Measurements from ENCODE around the gene TXNRD1. TPM values are rescaled to one million over a fixed set of nuclear protein-coding genes. Genes with fewer than 3 reads are reported as not detected.

Gene TXNRD1
- total RNA-seq, 1 donor from 2014 or later: 105 TPM

GRCh38 chr12:104247698-104248097, 32.1 kb downstream of the TXNRD1 start:
- Mint-ChIP-seq H3K27ac (ENCODE audit: unreplicated experiment) (no peak overlapping the region), H3K4me1 (ENCODE audit: unreplicated experiment) (no peaks in the 10 kb centered on the region), H3K36me3 (ENCODE audit: low read depth, unreplicated experiment) (no peaks in the 10 kb centered on the region), H3K27me3 (ENCODE audit: unreplicated experiment) (peaks cover 2% of the 10 kb centered on the region), H3K9me3 (ENCODE audit: unreplicated experiment) (no peaks in the 10 kb centered on the region), H3K4me3 (ENCODE audit: unreplicated experiment) (no peak overlapping the region)
- TF ChIP-seq, protein P1, sequence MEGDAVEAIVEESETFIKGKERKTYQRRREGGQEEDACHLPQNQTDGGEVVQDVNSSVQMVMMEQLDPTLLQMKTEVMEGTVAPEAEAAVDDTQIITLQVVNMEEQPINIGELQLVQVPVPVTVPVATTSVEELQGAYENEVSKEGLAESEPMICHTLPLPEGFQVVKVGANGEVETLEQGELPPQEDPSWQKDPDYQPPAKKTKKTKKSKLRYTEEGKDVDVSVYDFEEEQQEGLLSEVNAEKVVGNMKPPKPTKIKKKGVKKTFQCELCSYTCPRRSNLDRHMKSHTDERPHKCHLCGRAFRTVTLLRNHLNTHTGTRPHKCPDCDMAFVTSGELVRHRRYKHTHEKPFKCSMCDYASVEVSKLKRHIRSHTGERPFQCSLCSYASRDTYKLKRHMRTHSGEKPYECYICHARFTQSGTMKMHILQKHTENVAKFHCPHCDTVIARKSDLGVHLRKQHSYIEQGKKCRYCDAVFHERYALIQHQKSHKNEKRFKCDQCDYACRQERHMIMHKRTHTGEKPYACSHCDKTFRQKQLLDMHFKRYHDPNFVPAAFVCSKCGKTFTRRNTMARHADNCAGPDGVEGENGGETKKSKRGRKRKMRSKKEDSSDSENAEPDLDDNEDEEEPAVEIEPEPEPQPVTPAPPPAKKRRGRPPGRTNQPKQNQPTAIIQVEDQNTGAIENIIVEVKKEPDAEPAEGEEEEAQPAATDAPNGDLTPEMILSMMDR (IDR thresholded peaks at IDR 0.05; ENCODE audit: unreplicated experiment): no peak
- DNase-seq (ENCODE audit: low spot score): no peak

- Mint-ChIP-seq H3K4me1 (ENCODE audit: unreplicated experiment) (no peaks in the 10 kb centered on the region), H3K4me3 (ENCODE audit: unreplicated experiment) (no peak overlapping the region), H3K27me3 (ENCODE audit: unreplicated experiment) (peaks cover 2% of the 10 kb centered on the region), H3K9me3 (ENCODE audit: unreplicated experiment) (no peaks in the 10 kb centered on the region), H3K36me3 (ENCODE audit: low read depth, unreplicated experiment) (no peaks in the 10 kb centered on the region), H3K27ac (ENCODE audit: unreplicated experiment) (no peak overlapping the region)
- TF ChIP-seq, protein P1 (IDR thresholded peaks at IDR 0.05; ENCODE audit: unreplicated experiment): no peak
- no peak for DNase-seq (ENCODE audit: low spot score)
Measured at GRCh38 chr12:104248444-104248843, 32.9 kb downstream of the TXNRD1 start.

DNA sequence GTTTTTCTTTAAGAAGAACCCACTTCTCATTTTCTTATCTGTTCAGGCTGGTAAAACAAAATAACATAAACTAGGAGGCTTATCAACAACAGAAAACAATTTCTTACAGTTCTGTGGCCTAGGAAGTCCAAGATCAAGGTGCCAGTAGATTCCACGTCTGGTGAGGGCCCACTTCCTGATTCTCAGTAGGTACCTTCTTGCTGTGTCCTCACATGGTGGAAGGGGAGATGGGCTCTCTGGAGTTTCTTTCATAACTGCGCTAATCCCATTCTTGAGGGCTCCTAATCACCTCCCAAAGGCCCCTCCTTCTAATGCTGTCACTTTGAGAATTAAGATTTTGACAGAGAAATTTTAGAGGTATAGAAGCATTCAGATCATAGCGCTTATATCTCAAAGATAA, 33.4 kb downstream of the TXNRD1 start:
- TF ChIP-seq, protein P1 (IDR thresholded peaks at IDR 0.05; ENCODE audit: unreplicated experiment): no peak
- Mint-ChIP-seq H3K4me1 (ENCODE audit: unreplicated experiment) (no peaks in the 10 kb centered on the region), H3K27ac (ENCODE audit: unreplicated experiment) (no peak overlapping the region), H3K4me3 (ENCODE audit: unreplicated experiment) (no peak overlapping the region), H3K9me3 (ENCODE audit: unreplicated experiment) (no peaks in the 10 kb centered on the region), H3K36me3 (ENCODE audit: low read depth, unreplicated experiment) (no peaks in the 10 kb centered on the region), H3K27me3 (ENCODE audit: unreplicated experiment) (peaks cover 4% of the 10 kb centered on the region)
- no peak for DNase-seq (ENCODE audit: low spot score)

- H3K36me3 Mint-ChIP-seq (ENCODE audit: low read depth, unreplicated experiment): no peaks in the 10 kb centered on the region
Measured at GRCh38 chr12:104249898-104250297, 34.3 kb downstream of the TXNRD1 start.

DNA sequence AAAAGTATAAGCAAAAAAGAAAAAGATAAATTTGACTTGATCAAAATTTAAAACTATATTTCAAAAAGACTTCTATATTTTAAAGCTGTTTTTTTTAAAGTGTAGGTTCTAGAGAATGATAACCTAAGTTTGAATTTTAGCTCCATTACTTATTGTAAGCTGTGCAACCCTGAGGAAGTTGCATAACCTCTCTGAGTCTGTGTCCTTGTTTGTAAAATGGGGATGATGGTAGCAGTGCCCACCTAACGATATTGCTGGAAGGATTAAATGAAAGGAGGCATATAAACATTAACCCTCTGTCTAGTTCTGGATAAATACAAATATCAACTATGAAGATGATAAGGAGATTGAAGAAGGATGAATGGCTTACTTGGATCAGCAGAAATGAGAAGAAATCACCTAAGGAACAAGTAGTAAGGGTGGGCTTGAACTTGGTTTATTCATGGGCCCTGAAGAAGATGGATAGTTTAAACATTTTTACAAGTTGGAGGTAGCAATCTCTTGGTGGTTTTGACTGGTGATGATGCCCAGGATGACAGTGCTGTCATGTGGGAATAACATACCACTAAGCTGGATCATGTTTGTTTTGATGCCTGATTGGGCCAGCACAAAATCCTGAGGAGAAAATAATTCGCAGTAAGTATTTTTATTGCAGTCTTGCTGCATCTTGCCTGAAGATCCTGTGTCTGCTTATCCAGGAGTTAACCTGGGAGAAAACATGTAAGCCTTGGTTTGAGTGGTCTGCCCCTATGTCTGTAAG, 35.0 kb downstream of the TXNRD1 start:
- Mint-ChIP-seq H3K27ac (ENCODE audit: unreplicated experiment) (no peak overlapping the region), H3K9me3 (ENCODE audit: unreplicated experiment) (no peaks in the 10 kb centered on the region), H3K36me3 (ENCODE audit: low read depth, unreplicated experiment) (no peaks in the 10 kb centered on the region), H3K27me3 (ENCODE audit: unreplicated experiment) (peaks cover 4% of the 10 kb centered on the region), H3K4me1 (ENCODE audit: unreplicated experiment) (no peaks in the 10 kb centered on the region), H3K4me3 (ENCODE audit: unreplicated experiment) (no peak overlapping the region)
- DNase-seq (ENCODE audit: low spot score): no peak
- TF ChIP-seq, protein P1 (IDR thresholded peaks at IDR 0.05; ENCODE audit: unreplicated experiment): no peak

More at GRCh38 chr12:104249898-104250297, 34.3 kb downstream of the TXNRD1 start:
- Mint-ChIP-seq H3K27me3 (ENCODE audit: unreplicated experiment) (peaks cover 4% of the 10 kb centered on the region), H3K27ac (ENCODE audit: unreplicated experiment) (no peak overlapping the region), H3K9me3 (ENCODE audit: unreplicated experiment) (no peaks in the 10 kb centered on the region), H3K4me1 (ENCODE audit: unreplicated experiment) (no peaks in the 10 kb centered on the region), H3K4me3 (ENCODE audit: unreplicated experiment) (no peak overlapping the region)
- TF ChIP-seq, protein P1 (IDR thresholded peaks at IDR 0.05; ENCODE audit: unreplicated experiment): no peak
- DNase-seq (ENCODE audit: low spot score): no peak
